Coronary artery (tissue), 2 donors: ENCODE results near the gene EMX1.

Experiments
- DNase-seq: peaks from one replicate; pipeline ENCODE4 v3.0.0-alpha.2; 2017; ENCODE audit warnings: low spot score
- H3K27ac ChIP-seq, 2 donors: fragments of 200-600 bp; sonication (generic); one replicate each; pipeline ENCODE4 v1.5.1; 2016 to 2019
- H3K4me3 ChIP-seq: fragments of 200-600 bp; sonication (generic); 2 replicates; pipeline ENCODE4 v1.5.1; 2016; ENCODE audit warnings: mild to moderate bottlenecking, moderate library complexity
- CTCF ChIP-seq: fragments of 200-600 bp; sonication (generic); IDR thresholded peaks from one replicate; pipeline ENCODE4 v1.5.1; 2019; ENCODE audit warnings: antibody characterized with exemption

Gene EMX1

GRCh38 chr2:72944804-72945449 lies 27.6 kb downstream of the EMX1 start:
- no peak overlapping the region for H3K27ac ChIP-seq
- H3K4me3 ChIP-seq: no peak overlapping the region
- no peak for TF ChIP-seq CTCF
- no peak for DNase-seq

DNA sequence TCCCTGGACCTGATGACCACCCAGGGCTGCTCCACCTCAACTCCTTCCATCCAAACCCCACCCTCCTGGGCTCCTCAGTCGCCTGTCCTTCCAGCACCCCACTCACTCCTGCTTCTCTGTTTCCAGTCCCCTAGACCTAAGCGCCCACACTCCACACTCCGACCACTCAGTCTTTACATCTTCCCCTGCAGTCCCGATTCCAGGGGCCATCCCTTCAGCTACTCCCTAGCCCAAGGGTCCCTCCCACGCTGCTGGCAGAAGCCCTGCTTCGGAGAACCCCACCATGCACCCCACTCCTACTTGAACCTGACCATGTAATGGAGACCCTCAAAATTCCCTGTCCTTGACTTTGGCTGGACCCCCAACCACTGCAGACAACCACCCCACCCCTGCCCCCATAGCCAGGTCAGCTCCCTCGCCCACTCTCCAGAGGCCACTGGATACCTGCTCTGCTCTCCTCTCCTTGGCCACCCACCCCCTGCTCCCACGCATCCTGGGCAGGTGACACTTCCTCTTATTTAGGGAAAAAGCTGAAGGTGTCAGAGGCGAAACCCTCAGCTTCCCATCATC lies 28.2 kb downstream of the EMX1 start:
- no peak for DNase-seq
- Histone ChIP-seq H3K4me3 (no peak overlapping the region), H3K27ac (no peak overlapping the region)
- TF ChIP-seq CTCF: no peak

GRCh38 chr2:72946466-72946865 lies 29.1 kb downstream of the EMX1 start:
- no peak overlapping the region for H3K27ac ChIP-seq
- DNase-seq: no peak
- no peak overlapping the region for H3K4me3 ChIP-seq
- TF ChIP-seq CTCF: no peak

GRCh38 chr2:72947952-72948830 lies 30.9 kb downstream of the EMX1 start:
- no peak overlapping the region for H3K27ac ChIP-seq
- no peak for TF ChIP-seq CTCF

DNA sequence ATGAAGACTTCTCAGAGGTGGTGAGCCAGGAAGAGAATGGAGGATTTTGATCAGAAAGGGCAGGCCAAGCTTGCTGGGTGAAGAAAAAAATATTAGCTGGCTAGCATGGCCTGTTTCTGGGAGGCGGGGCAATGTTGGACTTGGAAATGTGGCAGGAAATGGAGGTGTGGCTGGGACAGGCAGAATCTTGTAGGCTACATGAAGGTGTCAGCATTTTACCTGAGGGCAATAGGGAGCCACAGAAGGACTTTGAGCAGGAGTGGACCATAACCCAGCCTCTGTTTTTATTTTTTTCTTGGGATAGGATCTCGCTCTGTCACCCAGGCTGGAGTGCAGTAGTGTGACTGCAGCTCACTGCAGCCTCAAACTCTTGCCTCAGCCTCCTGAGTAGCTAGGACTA lies 31.7 kb downstream of the EMX1 start:
- no peak overlapping the region for H3K27ac ChIP-seq
- no peak for TF ChIP-seq CTCF
- H3K4me3 ChIP-seq: no peak overlapping the region
- DNase-seq: no peak

More at GRCh38 chr2:72947952-72948830, 30.9 kb downstream of the EMX1 start:
- no peak for DNase-seq
- no peak overlapping the region for H3K4me3 ChIP-seq

DNA sequence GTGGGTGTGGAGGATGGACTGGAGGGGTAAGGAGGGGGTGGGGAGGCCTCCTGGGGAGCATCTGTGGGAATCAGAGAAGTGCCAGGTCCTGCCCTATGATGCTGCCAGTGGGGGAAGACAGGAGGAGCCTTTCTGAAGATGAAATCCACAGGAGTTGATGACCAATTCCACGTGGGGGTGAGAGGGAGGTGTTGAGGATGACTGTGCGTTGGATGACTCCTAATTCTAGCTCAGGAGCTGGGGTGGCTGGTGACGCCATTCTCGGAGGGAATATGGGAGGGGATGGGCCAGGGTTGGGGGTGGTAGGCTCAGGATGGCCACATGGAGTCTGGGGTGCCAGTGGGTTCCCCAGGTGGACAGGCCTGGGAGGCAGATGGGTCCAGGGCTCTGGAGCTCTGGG lies 32.3 kb downstream of the EMX1 start:
- DNase-seq: no peak
- TF ChIP-seq CTCF: no peak
- H3K4me3 ChIP-seq: no peak overlapping the region
- H3K27ac ChIP-seq: no peak overlapping the region
